ENCODE data around the gene TMEM212.
"Not testable (repeated sequence)": the region's sequence is repeated elsewhere in the genome, so short reads cannot be mapped to it uniquely, and the experiment has no call there.

TMEM212 gene

DNA sequence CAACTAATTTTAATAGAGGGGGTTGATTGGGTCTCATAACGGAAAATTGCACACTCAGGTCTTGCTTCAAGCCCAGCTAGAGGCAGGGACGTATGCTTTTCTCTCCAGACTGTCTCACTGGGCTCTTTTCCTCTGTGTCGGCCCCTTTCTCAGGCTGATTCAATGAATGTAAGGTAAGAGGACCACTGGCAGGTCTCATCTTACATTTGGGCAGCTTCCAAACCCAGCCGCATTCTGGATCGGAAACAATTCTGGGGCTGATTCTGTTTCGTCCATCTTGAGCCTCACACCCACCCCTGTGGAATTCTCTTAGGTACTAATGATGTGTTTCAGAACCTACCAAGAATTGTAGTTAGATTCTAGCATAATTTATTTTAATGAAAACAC, 40.7 kb downstream of the TMEM212 start:
- no peak for DNase-seq (ENCODE audit: low read depth in 1 of 2, low spot score in 1 of 2)

GRCh38 chr3:171888466-171888865, 45.3 kb downstream of the TMEM212 start:
- DNase-seq (ENCODE audit: low read depth in 1 of 2, low spot score in 1 of 2) = no peak

DNA sequence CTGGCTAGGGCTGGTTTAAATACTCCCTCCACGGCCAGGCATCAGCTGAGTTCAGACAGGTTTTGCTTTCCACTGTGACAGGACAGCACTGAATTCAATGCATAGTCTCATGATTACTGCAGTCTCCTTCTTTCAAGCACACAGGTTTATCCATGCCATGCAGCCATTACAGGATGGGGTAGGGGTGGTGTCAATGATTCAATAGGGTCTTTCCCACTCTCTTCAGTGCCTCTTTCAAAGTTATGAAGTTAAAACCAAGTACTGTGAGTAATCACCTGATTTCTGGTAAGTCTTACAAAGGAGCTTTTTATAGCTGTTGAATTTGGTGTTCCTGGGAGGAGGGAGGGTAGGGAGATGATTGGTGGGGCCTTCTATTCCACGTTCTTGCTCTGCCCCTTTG, 47.2 kb downstream of the TMEM212 start:
- DNase-seq (ENCODE audit: low read depth in 1 of 2, low spot score in 1 of 2) = no peak

GRCh38 chr3:171892457-171892856, 49.3 kb downstream of the TMEM212 start:
- DNase-seq (ENCODE audit: low read depth in 1 of 2, low spot score in 1 of 2) = no peak

GRCh38 chr3:171895291-171895690, 52.1 kb downstream of the TMEM212 start:
- no peak for DNase-seq (ENCODE audit: low read depth in 1 of 2, low spot score in 1 of 2)

DNA sequence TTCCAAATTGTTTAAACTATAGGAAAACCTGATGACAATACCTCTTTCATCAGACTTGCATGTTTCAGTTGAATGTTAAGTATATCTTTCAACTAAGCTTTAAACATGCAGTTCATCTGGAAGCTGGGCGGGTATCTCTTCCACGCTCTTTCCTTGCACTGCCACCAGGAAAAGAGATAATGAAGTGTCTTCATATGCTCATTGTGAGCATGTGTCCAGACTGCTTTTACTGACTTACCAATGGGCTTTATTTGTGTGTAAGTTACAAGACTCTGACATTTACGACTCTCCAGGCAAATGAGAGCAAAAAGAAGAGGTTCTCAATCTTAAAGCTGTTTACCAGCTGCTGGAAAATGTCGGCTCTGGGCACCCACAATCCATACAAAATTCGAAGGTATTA, 52.8 kb downstream of the TMEM212 start:
- no peak for DNase-seq (ENCODE audit: low read depth in 1 of 2, low spot score in 1 of 2)

DNA sequence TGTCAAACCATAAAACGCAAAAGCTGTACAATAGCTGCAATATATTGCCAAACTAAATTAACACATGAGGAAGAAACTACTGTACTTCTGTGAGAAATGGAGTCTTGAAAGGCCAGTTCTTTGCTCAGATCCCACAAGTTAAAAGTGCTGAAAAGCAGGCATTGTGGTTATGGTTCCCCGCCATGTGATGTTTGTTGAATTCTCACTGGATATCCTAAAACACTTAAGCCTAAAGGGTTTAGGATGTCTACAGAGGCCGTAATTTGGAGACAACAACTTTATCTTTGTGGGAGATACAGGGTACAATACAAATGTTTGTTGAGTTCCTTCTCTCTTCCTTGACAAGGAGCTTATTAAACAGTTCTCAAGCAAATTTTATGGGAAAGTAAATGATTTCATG, 53.2 kb downstream of the TMEM212 start:
- DNase-seq (ENCODE audit: low read depth in 1 of 2, low spot score in 1 of 2) = no peak

- no peak for DNase-seq (ENCODE audit: low read depth in 1 of 2, low spot score in 1 of 2)
Observed at GRCh38 chr3:171898192-171898591, 55.0 kb downstream of the TMEM212 start.

- DNase-seq (ENCODE audit: low read depth in 1 of 2, low spot score in 1 of 2) = no peak
Observed at GRCh38 chr3:171900446-171900845, 57.3 kb downstream of the TMEM212 start.

DNA sequence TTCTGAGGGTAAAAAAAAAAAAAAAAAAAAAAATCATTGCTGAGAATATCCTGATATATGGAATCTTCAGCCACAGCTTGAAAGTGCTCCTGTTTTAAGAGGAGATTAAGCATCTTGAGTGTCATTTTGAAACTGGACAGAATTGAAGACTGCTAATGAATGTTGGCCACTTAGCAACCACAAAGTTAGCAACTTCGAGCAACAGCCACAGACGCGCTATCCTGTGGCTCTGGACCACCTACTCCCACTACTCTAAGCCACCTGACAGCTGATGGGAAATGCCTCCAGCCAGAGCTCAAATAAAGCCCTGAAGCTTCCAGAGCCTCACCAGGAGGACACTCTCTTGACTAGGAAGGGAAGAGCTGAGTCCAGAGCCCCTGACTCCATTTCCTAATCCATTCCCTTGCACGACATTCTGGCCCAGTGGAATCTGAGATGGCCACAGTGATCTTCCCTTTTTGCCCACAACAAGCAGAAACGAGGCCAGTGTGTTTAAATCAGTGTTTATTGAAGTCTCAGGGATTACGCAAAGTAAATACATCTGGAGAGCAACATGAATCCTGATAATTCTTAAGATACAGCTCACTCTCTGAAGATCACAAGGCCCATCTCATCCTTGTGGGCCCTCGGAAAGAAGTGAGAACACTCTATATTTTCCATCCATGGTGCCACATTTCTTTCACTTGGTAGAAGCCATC, 58.6 kb downstream of the TMEM212 start:
- no peak for DNase-seq (ENCODE audit: low read depth in 1 of 2, low spot score in 1 of 2)

- no peak for DNase-seq (ENCODE audit: low read depth in 1 of 2, low spot score in 1 of 2)
Observed at GRCh38 chr3:171904829-171905228, 61.7 kb downstream of the TMEM212 start.

DNA sequence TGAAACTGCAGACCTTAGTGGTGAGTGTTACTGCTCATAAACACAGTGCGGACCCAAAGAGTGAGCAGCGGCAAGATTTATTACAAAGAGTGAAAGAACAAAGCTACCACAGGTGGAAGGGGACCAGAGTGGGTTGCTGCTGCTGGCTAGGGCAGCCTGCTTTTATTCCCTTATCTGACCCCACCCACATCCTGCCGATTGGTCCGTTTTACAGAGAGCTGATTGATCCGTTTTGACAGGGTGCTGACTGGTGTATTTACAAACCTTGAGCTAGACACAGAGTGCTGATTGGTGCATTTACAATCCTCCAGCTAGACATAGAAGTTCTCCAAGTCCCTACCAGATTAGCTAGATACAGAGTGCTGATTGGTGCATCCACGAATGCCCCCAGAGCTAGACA, 63.4 kb downstream of the TMEM212 start:
- DNase-seq (ENCODE audit: low read depth in 1 of 2, low spot score in 1 of 2) = not testable (repeated sequence)

GRCh38 chr3:171906951-171907676, 64.0 kb downstream of the TMEM212 start:
- DNase-seq (ENCODE audit: low read depth in 1 of 2, low spot score in 1 of 2) = no peak

- no peak for DNase-seq (ENCODE audit: low read depth in 1 of 2, low spot score in 1 of 2)
Observed at GRCh38 chr3:171907761-171908160, 64.6 kb downstream of the TMEM212 start.

DNA sequence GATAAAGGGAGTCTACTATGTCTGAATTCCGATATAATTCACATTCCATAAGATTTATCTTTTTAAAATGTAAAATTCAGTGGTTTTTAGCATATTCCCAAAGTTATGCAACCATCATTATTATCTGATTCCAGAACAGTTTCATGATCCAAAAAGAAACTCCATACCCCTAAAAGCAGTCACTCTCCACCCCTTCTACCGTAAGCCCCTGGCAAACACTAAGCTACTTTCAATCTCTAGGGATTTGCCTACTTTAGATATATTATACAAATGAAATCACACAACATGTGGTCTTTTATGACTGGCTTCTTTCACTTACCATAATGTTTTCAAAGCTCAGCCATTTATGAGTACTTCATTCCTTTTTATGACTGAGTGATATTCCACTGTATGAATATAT, 65.6 kb downstream of the TMEM212 start:
- DNase-seq (ENCODE audit: low read depth in 1 of 2, low spot score in 1 of 2) = no peak
